Measurements from ENCODE around the gene ETV5. TPM values are rescaled to one million over a fixed set of nuclear protein-coding genes. Genes with fewer than 3 reads are reported as not detected.
A peak's percentile ranks its signal among the peaks of the same experiment; 100 is the strongest.

Gene ETV5
- total RNA-seq (2014; rRNA removed; shearing (Covaris generic)): 26.5 and 33.0 TPM in 2 replicates

- peak within 1 kb of the TSS; percentile 70 for H3K27ac ChIP-seq
- H3K36me3 ChIP-seq: peaks cover 13% of the 10 kb centered on the region
- peaks cover 20% of the 10 kb centered on the region for H3K4me1 ChIP-seq (replicated peaks)
- no peaks in the 10 kb centered on the region for H3K9me3 ChIP-seq (replicated peaks)
- H3K4me3 ChIP-seq: peak within 1 kb of the TSS; percentile 64
- DNase-seq (ENCODE audit: low read depth in 1 of 2, low spot score in 2 of 2): peak; percentile 99
- H3K27me3 ChIP-seq (replicated peaks): no peaks in the 10 kb centered on the region
These were observed at the start of gene ETV5 for GRCh38 chr3:186108941-186109865. Gene ETV5, minus strand, starts transcription at chr3:186109089. Its CDS starts 3,221 bp downstream, at chr3:186105868.

GRCh38 chr3:186154641-186155040, 45.8 kb upstream of the ETV5 start:
- no peaks in the 10 kb centered on the region for H3K36me3 ChIP-seq
- H3K4me1 ChIP-seq (replicated peaks): no peaks in the 10 kb centered on the region
- no peaks in the 10 kb centered on the region for H3K9me3 ChIP-seq (replicated peaks)
- no peak overlapping the region for H3K27ac ChIP-seq
- 0 out of 2 replicates have a peak, but pooled peaks cover 2% of the 10 kb centered on the region for H3K27me3 ChIP-seq (replicated peaks)
- DNase-seq (ENCODE audit: low read depth in 1 of 2, low spot score in 2 of 2): no peak
- no peak overlapping the region for H3K4me3 ChIP-seq

- Histone ChIP-seq H3K4me1 (replicated peaks) (no peaks in the 10 kb centered on the region), H3K27ac (no peak overlapping the region), H3K36me3 (no peaks in the 10 kb centered on the region), H3K9me3 (replicated peaks) (no peaks in the 10 kb centered on the region), H3K27me3 (replicated peaks) (no peaks in the 10 kb centered on the region), H3K4me3 (no peak overlapping the region)
- no peak for DNase-seq (ENCODE audit: low read depth in 1 of 2, low spot score in 2 of 2)
These were observed 44.0 kb upstream of the ETV5 start for GRCh38 chr3:186152889-186153292.

- no peak for DNase-seq (ENCODE audit: low read depth in 1 of 2, low spot score in 2 of 2)
- Histone ChIP-seq H3K4me3 (no peak overlapping the region), H3K27me3 (replicated peaks) (no peaks in the 10 kb centered on the region), H3K9me3 (replicated peaks) (no peaks in the 10 kb centered on the region), H3K27ac (no peak overlapping the region), H3K36me3 (no peaks in the 10 kb centered on the region), H3K4me1 (replicated peaks) (no peaks in the 10 kb centered on the region)
These were observed 43.5 kb upstream of the ETV5 start for GRCh38 chr3:186152361-186152798.

- H3K27me3 ChIP-seq (replicated peaks): no peaks in the 10 kb centered on the region
- H3K9me3 ChIP-seq (replicated peaks): no peaks in the 10 kb centered on the region
- no peak overlapping the region for H3K27ac ChIP-seq
- DNase-seq (ENCODE audit: low read depth in 1 of 2, low spot score in 2 of 2): no peak
- no peaks in the 10 kb centered on the region for H3K36me3 ChIP-seq
- no peak overlapping the region for H3K4me3 ChIP-seq
- H3K4me1 ChIP-seq (replicated peaks): no peaks in the 10 kb centered on the region
These were observed 42.4 kb upstream of the ETV5 start for GRCh38 chr3:186151077-186151971.

GRCh38 chr3:186150041-186150830, 41.3 kb upstream of the ETV5 start:
- DNase-seq (ENCODE audit: low read depth in 1 of 2, low spot score in 2 of 2): no peak
- H3K4me1 ChIP-seq (replicated peaks): no peaks in the 10 kb centered on the region
- no peaks in the 10 kb centered on the region for H3K27me3 ChIP-seq (replicated peaks)
- no peak overlapping the region for H3K27ac ChIP-seq
- no peaks in the 10 kb centered on the region for H3K9me3 ChIP-seq (replicated peaks)
- no peaks in the 10 kb centered on the region for H3K36me3 ChIP-seq
- H3K4me3 ChIP-seq: no peak overlapping the region

GRCh38 chr3:186149319-186149960, 40.6 kb upstream of the ETV5 start:
- H3K9me3 ChIP-seq (replicated peaks): no peaks in the 10 kb centered on the region
- no peak for DNase-seq (ENCODE audit: low read depth in 1 of 2, low spot score in 2 of 2)
- H3K4me3 ChIP-seq: no peak overlapping the region
- H3K27me3 ChIP-seq (replicated peaks): no peaks in the 10 kb centered on the region
- H3K27ac ChIP-seq: no peak overlapping the region
- H3K4me1 ChIP-seq (replicated peaks): no peaks in the 10 kb centered on the region
- H3K36me3 ChIP-seq: no peaks in the 10 kb centered on the region

- DNase-seq (ENCODE audit: low read depth in 1 of 2, low spot score in 2 of 2): no peak
These were observed 35.4 kb upstream of the ETV5 start for GRCh38 chr3:186144257-186144656.

GRCh38 chr3:186143250-186143649, 34.4 kb upstream of the ETV5 start:
- no peak for DNase-seq (ENCODE audit: low read depth in 1 of 2, low spot score in 2 of 2)
- Histone ChIP-seq H3K27ac (no peak overlapping the region), H3K4me3 (no peak overlapping the region), H3K27me3 (replicated peaks) (peaks cover 5% of the 10 kb centered on the region; the same call in 1 of the 2 replicates), H3K36me3 (no peaks in the 10 kb centered on the region), H3K4me1 (replicated peaks) (no peaks in the 10 kb centered on the region), H3K9me3 (replicated peaks) (no peaks in the 10 kb centered on the region)

More at GRCh38 chr3:186144257-186144656, 35.4 kb upstream of the ETV5 start:
- Histone ChIP-seq H3K27me3 (replicated peaks) (peaks cover 5% of the 10 kb centered on the region; the same call in 1 of the 2 replicates), H3K36me3 (no peaks in the 10 kb centered on the region), H3K4me1 (replicated peaks) (no peaks in the 10 kb centered on the region), H3K27ac (no peak overlapping the region), H3K4me3 (no peak overlapping the region), H3K9me3 (replicated peaks) (no peaks in the 10 kb centered on the region)

- H3K9me3 ChIP-seq (replicated peaks): no peaks in the 10 kb centered on the region
- no peak for DNase-seq (ENCODE audit: low read depth in 1 of 2, low spot score in 2 of 2)
- peaks cover 5% of the 10 kb centered on the region; the same call in 1 of the 2 replicates for H3K27me3 ChIP-seq (replicated peaks)
- no peak overlapping the region for H3K4me3 ChIP-seq
- H3K4me1 ChIP-seq (replicated peaks): no peaks in the 10 kb centered on the region
- H3K36me3 ChIP-seq: no peaks in the 10 kb centered on the region
- H3K27ac ChIP-seq: no peak overlapping the region
These were observed 33.6 kb upstream of the ETV5 start for GRCh38 chr3:186142393-186142932.

GRCh38 chr3:186141790-186142189, 32.9 kb upstream of the ETV5 start:
- H3K4me1 ChIP-seq (replicated peaks): no peaks in the 10 kb centered on the region
- H3K36me3 ChIP-seq: no peaks in the 10 kb centered on the region

GRCh38 chr3:186138272-186138981, 29.5 kb upstream of the ETV5 start:
- Histone ChIP-seq H3K4me3 (no peak overlapping the region), H3K27me3 (replicated peaks) (peaks cover 5% of the 10 kb centered on the region; the same call in 1 of the 2 replicates), H3K36me3 (no peaks in the 10 kb centered on the region), H3K4me1 (replicated peaks) (no peaks in the 10 kb centered on the region), H3K27ac (no peak overlapping the region), H3K9me3 (replicated peaks) (no peaks in the 10 kb centered on the region)
- DNase-seq (ENCODE audit: low read depth in 1 of 2, low spot score in 2 of 2): no peak

More at GRCh38 chr3:186141790-186142189, 32.9 kb upstream of the ETV5 start:
- H3K9me3 ChIP-seq (replicated peaks): no peaks in the 10 kb centered on the region
- no peak for DNase-seq (ENCODE audit: low read depth in 1 of 2, low spot score in 2 of 2)
- no peak overlapping the region for H3K27ac ChIP-seq
- H3K27me3 ChIP-seq (replicated peaks): peaks cover 5% of the 10 kb centered on the region; the same call in 1 of the 2 replicates
- no peak overlapping the region for H3K4me3 ChIP-seq
